GM18511 (cell line): ENCODE measurements around the gene SPEG.

Experiments used
- ATAC-seq: cut with Tn5 transposase; IDR thresholded peaks from one replicate; pipeline ENCODE4 v1.9.1; 2021; ENCODE audit warnings: mild to moderate bottlenecking, moderate library complexity; ENCODE audit not compliant: unreplicated experiment

The SPEG gene

DNA sequence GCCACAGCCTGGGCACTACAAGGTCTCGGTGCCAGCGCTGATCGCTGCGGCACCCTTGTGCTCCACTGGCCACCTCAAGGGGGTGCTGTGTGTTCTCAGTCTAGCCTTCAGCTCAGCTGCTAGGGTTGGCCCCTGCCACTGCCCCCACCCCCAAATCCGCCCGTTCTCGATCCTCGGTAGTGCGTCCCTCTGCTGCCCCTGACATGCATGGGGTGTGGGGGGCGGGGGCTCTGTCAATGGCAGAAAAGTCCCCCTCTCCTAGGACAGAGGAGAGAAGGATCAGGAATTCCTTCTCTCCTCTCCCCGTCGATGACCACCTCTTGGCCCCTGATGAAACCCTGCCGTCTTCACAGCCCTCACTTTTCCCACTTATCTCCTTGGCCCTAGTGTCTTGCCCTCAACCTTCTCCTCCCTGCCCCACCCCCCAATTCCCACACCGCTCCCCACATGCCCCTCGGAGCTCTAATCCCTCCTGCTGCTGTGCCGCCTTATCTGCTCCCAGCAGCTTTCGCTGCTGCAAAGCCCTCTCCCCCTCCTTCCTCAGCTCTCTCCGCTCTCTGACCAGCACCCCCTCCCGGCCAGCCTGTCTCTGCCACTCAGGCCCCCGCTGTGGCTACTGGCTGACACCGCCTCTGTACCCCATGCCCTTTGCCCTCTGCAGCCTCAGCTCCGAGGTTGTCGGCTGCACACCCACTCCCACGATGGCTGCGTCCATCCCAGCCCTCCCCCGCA is 75.3 kb downstream of the SPEG start:
- peak; percentile 79 for ATAC-seq

DNA sequence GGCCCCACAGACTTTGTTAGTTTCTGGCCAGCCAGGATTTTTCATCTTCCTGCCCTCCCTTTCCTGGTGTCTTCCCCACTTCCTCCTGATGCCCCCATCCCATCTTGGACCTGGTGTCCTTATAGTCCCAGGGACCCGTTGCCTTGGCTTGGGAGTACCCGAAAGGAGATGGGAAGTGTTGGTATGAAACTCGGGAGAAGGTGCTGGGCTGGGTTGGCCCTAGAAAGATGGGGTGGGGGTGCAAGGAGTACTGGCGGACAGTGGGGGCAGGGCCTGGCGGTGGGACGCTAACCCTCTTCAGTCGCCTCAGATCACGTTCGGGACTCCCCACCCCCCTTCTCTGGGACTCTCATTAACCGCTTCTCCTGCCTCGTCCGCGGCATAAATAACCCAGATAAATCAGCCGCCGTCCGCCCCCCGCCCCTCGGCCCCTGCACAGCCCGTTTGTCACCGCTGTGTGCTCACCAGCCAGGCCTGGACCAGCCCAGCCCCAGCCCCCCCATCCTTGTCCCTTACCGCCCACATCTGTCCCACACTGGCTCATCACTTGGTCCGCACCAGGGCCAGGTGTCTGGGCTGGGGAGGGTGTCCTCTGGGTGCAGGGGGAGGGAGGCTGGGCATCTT is 76.0 kb downstream of the SPEG start:
- ATAC-seq = no peak

DNA sequence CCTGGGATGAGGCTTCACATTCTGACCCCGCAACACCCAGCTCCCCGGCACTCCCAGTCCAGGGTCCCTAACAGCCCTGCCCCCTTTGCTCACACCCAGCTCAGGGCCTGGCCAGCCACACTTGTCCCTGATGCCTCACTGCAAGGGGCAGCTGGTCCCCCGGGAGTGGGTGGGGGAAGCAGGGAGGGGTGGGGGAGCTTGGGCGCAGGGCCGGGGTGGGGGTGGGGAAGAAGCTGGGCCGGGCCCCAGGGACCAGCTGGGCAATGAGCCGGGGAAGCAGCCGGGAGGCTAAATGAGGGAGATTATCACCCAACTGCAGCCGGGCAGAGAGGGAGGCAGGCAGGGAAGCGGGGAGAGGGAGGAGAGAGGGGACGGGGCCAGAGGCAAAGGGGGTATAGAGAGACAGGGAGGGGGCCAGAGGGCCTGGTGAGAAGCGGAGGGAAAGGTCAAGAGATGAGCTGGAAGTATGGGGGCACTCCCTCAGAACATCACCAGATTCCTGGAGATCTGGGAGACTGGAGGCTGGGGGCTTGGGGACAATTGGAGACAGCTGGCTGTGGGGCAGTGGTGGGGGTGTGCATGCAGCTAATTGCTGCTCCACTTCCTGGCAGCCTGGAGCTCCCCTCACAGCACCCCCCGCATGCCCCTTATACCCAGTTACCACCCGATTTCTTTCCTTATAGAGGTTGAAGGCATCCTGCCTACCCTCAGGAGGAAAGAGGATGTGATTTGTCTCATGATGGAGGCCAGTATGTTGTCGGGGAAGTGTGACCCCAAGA is 77.1 kb downstream of the SPEG start:
- ATAC-seq = no peak

DNA sequence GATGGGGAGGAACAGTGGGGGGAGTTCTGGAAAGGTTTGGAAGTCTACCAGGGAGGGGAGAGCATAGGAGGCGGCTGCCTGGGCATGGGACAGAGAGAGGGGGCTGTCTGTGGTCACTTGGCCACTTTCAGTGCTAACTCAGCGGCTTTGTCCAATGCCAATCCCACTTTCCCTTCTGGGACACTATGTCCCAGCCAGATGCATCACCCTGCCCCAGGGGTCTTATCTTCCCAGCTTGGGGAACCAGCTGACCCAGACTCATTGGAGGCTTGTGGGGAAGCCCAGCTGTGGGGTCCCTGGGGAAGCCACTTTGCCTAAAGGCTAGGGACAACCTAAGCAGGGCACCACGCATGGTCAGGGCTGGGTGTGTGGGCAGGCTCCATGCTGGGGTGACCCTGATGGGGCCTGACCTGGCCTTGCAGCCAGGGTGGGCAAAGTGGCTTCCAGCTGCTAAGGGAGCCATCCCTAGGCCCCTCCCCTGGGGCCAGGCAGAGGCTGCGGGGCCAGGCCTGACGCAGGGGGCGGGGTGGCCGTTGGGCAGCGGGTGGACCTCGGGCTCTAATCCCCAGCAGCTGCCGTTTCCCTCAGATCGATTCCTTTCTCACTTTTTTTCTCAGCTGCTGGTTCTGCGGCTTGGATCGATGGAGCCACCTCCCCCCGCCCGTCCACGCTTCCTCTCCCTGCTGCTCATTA is 78.0 kb downstream of the SPEG start:
- no peak for ATAC-seq

DNA sequence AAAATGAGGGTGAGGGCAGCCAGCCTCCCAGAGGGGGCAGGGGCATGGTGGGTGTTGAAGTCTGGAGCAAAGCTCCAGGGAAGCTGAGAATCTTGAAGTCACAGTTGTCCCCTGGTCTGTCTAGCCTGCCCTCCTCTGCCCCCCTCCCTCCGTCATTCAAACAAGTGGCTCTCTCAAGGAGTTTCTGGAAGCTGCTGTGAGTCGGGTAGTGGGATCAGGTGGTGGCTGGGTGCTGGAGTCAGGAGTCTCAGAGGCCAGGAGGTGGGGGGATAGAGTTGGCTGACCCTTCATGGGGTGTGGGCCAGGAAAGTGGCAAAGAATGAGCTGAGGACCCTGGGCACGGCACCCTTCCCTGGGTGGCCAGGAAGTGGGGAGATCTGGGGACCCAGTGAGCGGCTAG is 79.1 kb downstream of the SPEG start:
- ATAC-seq = no peak

DNA sequence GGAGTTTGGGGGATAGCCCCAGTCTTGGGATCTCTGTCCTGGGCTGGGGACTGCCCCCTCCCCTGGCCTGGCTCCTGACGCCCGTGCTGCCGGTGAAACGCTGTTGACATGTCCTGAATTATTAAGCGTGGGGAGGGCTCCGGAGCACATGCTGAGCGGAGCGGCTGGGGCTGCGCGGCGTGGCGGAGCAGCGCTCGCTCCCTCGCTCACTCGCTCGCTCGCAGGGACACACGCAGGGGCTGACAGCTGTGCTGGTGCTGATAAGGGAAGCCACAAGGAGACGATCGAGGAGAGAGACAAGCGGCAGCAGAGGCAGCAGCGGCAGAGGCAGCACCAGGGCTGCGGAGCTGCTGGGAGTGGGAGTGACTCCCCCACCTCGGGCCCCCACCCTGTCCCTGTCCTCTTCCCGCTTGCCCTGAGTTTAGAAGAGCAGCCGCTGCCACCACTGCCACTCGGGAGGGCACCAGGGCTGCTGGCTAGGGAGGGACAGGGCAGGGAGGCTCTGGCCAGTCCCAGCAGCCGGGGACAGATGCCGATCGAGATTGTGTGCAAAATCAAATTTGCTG is 79.6 kb downstream of the SPEG start, which contains the start of gene ASIC4:
ASIC4 (plus strand) TSS at position 287 of the 566 bp plus-strand sequence; CDS start at position 530, 243 bp downstream.
- ATAC-seq = no peak

DNA sequence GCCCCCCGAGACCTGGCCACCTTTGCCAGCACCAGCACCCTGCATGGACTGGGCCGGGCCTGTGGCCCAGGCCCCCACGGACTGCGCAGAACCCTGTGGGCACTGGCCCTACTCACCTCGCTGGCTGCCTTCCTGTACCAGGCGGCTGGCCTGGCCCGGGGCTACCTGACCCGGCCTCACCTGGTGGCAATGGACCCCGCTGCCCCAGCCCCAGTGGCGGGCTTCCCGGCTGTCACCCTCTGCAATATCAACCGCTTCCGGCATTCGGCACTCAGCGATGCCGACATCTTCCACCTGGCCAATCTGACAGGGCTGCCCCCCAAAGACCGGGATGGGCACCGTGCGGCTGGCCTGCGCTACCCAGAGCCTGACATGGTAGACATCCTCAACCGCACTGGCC is 80.2 kb downstream of the SPEG start:
- ATAC-seq = no peak

DNA sequence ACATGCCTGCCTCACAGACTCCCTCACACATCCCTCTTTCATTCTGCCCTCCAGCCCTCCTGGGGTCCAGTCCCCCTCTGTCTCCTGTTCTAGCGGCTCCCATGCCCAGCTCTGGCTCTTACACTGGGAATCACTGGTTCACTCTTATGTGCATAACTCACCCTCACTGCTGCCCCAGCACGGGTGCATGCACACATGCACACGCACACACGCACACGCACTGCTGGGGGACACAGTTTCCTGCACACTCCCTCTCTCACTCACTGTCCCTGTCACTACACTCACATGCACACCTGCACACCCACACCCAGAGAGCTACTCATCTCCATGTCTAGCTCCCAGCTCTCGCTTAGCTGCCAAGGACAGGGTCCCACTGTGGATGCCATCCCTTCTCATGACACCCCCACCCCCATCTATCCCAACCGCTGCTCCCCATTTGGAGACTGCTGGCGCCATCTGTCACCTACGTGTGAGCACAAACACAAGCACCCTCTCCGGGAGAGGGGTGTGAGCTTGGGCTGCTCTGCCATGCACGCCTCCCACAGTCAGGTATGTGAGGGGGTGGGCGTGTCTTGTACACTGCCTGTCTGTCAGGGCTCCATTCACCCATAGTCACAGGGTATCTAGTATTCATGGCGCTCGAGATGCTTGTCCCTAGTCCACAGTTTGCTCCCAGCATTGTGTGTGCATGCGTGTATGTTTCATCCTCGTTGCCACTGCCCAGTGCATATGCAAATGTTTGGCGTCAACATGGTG is 81.4 kb downstream of the SPEG start:
- no peak for ATAC-seq

DNA sequence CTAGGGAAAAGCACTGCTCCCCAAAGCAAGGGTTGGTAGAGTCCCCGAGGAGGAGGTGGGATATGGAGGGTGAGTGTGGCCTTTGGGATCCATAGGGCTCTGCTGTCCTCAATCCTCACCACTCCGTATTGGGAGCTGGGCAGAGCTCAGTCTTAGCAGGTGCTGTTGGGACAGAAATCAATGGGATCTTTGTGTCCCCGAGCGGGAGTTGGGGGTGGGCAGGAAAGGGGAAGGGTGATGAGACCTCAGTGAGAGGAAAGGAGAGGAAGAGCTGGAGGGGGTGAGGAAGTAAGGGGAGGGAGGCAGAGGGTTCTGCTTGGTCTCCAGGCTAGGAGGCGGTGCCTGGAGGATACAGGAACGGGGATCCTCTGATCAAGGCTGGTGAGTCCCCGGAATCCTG is 82.2 kb downstream of the SPEG start:
- ATAC-seq = no peak

DNA sequence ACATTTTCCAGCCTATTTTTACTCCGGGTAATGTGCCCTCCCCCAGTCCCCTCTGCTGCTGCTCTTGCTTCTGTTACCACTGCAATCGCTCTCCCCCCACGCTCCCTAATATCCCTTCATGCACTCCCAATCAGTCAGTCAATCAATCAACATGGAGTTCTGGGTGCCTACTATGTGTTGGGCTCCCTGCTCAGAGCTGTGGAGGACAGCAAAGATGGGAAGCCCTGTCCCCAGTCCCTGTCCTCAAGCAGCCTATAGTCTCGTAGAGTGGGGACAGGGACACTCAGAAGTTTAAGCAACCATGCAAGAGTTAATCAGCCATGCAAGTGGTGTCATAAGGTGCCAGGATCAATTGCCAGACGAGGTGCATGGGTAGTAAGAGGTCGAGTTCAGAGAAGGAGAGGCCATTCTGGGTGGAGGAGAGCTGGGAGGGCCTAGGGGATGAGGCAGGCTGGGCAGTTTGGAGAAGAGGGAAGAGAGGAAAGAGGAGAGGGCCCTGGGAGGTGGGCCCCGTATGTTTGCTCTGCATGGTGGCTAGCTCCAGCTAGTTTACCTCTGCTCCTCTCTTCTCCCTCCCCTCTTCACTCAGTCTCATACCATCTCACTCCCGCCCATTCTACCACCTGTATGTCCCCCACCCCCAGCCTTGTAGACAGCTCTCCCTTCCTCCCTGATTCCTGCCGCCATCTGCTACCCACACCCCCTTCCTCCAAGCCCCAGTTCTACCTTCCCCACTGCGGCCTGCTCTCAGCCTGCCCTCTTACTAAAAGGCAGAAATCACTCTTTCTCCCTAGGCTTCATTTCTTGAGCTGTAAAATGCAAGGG is 83.5 kb downstream of the SPEG start:
- no peak for ATAC-seq

DNA sequence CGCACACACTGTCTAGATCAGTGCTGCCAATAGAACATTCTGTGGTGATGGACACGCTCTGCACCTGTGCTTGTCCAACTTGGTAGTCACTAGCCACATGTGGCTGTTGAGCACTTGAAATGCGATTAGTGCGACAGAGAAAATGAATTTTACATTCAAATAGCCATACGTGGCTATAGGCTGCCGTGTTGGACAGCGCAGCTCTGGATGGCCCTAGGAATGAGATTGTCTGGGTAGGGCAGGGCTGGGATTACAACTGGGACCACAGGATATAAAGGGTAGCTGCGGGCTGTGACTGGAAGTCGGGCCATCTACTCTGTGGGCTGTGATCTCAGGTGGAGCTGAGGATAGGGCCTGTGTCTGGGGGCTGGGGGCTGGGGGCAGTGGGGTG is 84.9 kb downstream of the SPEG start:
- no peak for ATAC-seq

DNA sequence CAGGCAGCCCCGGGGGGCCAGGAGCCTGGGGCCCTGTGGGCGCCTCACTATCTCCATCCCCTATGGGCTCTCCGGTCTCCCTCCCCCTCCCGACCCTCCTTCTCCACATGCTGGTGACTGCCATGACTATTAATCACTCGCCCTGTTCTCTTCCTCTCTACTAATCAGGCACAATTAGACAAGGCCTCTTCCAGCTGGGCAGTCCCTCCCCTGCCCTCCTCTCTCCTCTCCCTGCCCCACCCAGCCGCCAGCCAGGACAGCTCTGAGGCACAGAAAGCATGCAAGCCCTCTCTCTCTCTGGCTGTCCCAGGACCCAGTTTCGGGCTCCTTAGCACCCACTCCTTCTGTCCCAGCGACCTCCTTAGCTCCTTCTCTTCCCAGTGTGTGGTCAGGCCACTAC is 85.4 kb downstream of the SPEG start:
- no peak for ATAC-seq

DNA sequence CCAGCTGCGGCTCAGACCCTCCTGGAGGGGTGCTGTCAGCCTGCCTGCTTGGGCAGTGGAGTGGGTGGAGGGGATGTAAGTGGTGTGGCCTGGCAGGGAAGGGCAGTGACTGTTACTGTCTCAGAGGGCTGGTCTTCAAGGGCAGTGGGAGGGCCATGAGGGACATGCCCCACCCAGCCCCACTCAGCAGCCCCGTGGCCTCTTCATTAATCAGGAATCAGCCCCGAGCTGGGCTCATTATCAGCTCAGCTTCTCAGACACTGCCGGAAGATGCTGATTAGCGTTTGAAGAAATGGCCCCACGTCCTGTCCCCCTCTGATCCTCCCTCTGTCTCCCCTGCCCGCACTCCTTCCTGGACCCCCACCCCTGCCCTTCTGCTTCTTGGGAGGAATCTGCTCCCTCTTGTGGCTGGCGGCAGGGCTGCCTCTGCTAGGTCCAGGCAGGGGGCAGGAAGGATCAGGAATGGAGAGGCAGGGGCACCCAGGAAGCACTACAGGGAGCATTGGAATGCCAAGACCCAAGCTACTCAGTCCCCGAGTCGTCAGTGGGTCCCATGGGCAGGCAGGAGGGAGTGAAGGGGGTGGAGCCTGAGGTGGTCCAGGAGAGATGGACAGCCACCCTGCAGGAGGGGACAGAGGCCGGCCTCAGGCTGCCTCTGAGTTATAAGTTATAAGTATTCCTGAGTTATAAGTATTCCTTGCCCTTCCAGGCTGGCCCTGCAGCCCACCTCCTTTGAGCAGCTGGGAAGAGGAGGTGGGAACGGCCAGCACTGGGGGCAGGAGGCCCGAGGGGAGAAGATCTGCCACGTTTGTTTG is 86.6 kb downstream of the SPEG start:
- ATAC-seq = no peak

DNA sequence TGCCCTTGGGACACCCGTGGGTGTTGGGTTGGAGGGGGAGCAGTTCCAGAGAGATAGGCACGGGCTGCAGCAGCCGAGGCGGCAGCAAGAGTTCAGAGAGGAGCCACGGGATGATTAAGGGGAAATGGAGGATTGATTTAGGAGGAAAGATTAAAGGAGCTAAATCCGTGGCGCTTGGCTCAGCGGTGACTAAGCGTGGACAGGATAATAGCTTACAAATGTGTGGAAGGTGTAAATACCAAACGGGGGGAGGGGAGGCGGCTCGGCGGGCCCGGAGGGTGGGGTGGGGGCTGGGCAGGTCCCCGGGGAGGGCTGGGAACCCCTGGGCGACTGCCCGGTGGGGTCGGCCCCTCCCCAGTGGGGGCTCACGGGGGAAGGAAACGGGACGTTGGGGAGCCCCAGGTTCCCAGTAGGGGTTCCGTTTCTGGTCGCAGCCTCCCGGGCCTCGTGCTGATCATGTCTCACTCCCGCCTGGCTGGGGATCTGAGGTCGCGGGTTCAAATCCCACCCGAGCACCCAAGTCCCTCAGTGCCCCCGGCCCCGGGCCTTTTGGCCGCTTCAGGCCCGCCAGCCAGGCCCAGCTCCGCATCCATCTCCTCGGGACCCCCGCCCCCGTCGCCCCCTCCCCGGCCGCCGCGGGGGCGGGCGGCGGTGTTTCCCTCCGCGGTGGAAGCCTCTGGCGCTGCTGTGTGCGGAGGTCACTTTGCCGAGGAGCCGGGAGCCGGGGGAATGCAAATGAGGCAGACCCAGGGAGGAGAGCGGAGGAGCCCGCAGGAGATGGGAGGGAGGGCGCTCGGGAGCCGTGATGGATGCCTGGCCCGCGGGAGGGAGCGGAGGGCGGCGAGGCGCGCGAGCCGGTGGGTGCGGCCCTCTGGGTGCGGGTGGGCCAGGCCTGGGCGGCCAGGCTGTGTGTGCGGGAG is 87.7 kb downstream of the SPEG start:
- ATAC-seq = no peak

DNA sequence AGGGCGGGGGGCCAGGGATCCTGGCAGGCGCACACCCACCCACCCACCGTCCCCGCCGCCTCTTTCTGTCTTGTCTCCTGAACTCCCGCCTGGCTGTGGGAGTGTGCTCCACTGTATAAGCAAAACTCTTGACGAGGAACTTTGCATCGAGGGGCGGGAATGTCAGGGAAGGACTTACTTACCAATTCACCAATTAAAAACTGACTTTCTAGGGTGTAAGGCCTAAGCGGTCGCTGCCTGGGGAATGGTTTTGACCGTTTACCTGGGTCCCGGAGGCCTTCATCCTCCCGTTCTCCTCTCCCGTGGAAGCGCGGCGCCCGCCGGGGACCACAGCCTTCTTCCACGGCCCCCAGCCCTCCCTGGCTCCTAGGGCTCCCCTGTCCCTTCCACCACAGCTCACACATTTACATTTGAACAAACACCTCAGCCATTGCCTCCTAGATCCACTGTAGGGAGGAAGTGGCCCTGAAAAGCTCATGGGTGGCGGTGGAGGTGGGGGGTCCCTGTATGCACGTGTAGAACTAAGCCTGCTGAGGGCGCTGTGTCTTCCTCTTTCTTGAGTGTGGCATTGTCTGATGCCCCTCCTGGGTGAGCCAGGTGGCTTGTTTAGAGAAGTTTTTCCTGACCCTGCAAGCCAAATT is 88.5 kb downstream of the SPEG start:
- no peak for ATAC-seq

DNA sequence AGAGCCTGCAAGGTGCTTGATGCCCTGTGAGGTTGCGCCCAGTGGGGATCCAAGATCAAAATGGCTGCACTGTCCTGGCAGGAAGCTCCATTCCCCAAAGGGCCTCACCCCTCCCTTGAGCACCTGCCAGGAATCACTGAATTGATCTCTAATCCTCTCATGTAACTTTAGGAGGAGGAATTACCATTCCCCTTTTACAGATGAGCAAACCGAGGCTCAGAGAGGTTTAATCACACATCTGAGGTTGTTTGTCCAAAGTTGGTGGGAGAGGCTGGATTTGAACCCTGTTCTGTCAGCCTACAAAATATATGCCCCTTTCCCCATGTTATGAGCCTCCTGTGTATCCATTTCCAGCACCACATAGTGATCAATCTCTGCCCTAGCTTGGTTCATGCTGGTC is 90.2 kb downstream of the SPEG start:
- no peak for ATAC-seq
